A673 (cell line): ENCODE data around the gene KCNK6. TPM values are rescaled to one million over a fixed set of nuclear protein-coding genes. Genes with fewer than 3 reads are reported as not detected.

Experiments used
- Bru-seq: library from RNA; stranded (reverse); fragments of 400-500 nt; gene quantifications from one replicate; lab custom pipeline; 2021; lab: Mats Ljungman, UMichigan
- BruChase-seq, 2 experiments: library from RNA; stranded (reverse); fragments of 400-500 nt; gene quantifications; one replicate each; lab custom pipeline; 2021; lab: Mats Ljungman, UMichigan
- BruUV-seq: library from RNA; stranded (reverse); fragments of 400-500 nt; replicated peaks from 2 replicates; lab custom pipeline; 2021; lab: Mats Ljungman, UMichigan
- CTCF ChIA-PET: fragments of 300-600 bp; sonication (Branson Sonifier 250); formaldehyde crosslinking; loops from one replicate; lab custom pipeline; 2022; ENCODE audit warnings: antibody characterized with exemption; lab: Charles Lee
- POLR2A ChIA-PET: fragments of 300-600 bp; sonication (Branson Sonifier 250); formaldehyde crosslinking; loops from one replicate; lab custom pipeline; 2022; ENCODE audit warnings: antibody characterized with exemption; ENCODE audit not compliant: low non-redundant PET; lab: Charles Lee
- DNase-seq: peaks from one replicate; pipeline ENCODE4 v3.0.0-alpha.2; 2015; ENCODE audit warnings: low spot score
- H3K27ac ChIP-seq: fragments of 200-600 bp; sonication (generic); 2 replicates; pipeline ENCODE4 v1.5.1; 2016; ENCODE audit warnings: mixed run types, low read depth, mild to moderate bottlenecking, mixed read lengths, antibody characterized with exemption, low read length; ENCODE audit not compliant: poor library complexity, severe bottlenecking
- H3K27me3 ChIP-seq: fragments of 200-600 bp; sonication (generic); replicated peaks from 2 replicates; pipeline ENCODE4 v1.6.1; 2017; ENCODE audit warnings: mixed run types, low read depth, mild to moderate bottlenecking, mixed read lengths, antibody characterized with exemption, low read length; ENCODE audit not compliant: insufficient read depth, poor library complexity
- H3K36me3 ChIP-seq: fragments of 200-600 bp; sonication (generic); 2 replicates; pipeline ENCODE4 v1.6.1; 2016; ENCODE audit warnings: mixed run types, mild to moderate bottlenecking, mixed read lengths, antibody characterized with exemption, low read length; ENCODE audit not compliant: insufficient read depth, poor library complexity, severe bottlenecking
- H3K4me1 ChIP-seq: fragments of 200-600 bp; sonication (generic); 2 replicates; pipeline ENCODE4 v1.6.1; 2017; ENCODE audit warnings: mixed run types, mild to moderate bottlenecking, mixed read lengths, antibody characterized with exemption, low read length; ENCODE audit not compliant: insufficient read depth, poor library complexity, severe bottlenecking
- H3K4me3 ChIP-seq: fragments of 200-600 bp; sonication (generic); 2 replicates; pipeline ENCODE4 v1.5.1; 2016; ENCODE audit warnings: low read depth, mixed run types, mild to moderate bottlenecking, mixed read lengths, low read length; ENCODE audit not compliant: poor library complexity, severe bottlenecking
- H3K9me3 ChIP-seq: fragments of 200-600 bp; sonication (generic); 2 replicates; pipeline ENCODE4 v1.6.1; 2016; ENCODE audit warnings: mixed run types, low read depth, mild to moderate bottlenecking, mixed read lengths, antibody characterized with exemption, low read length; ENCODE audit not compliant: poor library complexity, severe bottlenecking
- CTCF ChIP-seq: fragments of 300-800, 200-600 bp; sonication (generic); conservative IDR thresholded peaks from 2 replicates; pipeline ENCODE4 v1.5.1; 2017; ENCODE audit warnings: low read depth, mild to moderate bottlenecking, antibody characterized with exemption, low read length, moderate library complexity, mixed read lengths
- EZH2 ChIP-seq: fragments of 200-600 bp; sonication (generic); IDR thresholded peaks from 2 replicates; pipeline ENCODE4 v1.6.1; 2017; ENCODE audit warnings: borderline replicate concordance, low read depth, mild to moderate bottlenecking, mixed read lengths, antibody characterized with exemption, low read length; ENCODE audit not compliant: poor library complexity, severe bottlenecking
- intact Hi-C: fragments of 100-400 bp; cut with micrococcal nuclease; formaldehyde crosslinking; loops from one replicate; pipeline ENCODE4 v1.10.0; 2022; ENCODE audit not compliant: unreplicated experiment
- long read RNA-seq: library from polyadenylated mRNA; stranded (forward); transcript quantifications from one replicate; pipeline ENCODE4 v2.0.0, GENCODE V29; 2022
- total RNA-seq: library from RNA; stranded (reverse); gene quantifications from 2 replicates; pipeline ENCODE4 v1.2.3, GENCODE V29; 2021

Gene KCNK6
- total RNA-seq (0.11 TPM in 1 of 2 replicates, not detected in the other), Bru-seq, nascent RNA (percentile 11 among the genes with signal in this experiment), BruChase-seq, experiment 1, labeled RNA remaining after a 2-hour chase (percentile 15 among the genes with signal in this experiment), BruChase-seq, experiment 2, labeled RNA remaining after a 6-hour chase (percentile 24 among the genes with signal in this experiment)
- long read RNA-seq, partial matches to known transcripts: 1 of 1 reads
- long read RNA-seq, other reads (novel, unspliced or antisense): 0 of 1 reads

- intact Hi-C loops: loop anchor here (5.0 kb wide), 1 partner anchor 72 kb away; no protein-coding TSS in a partner anchor
- no TSS peak for BruUV-seq
- no peaks in the 10 kb centered on the region for H3K36me3 ChIP-seq
- H3K4me3 ChIP-seq: peak within 1 kb of the TSS; percentile 46
- peaks cover 24% of the 10 kb centered on the region for H3K27me3 ChIP-seq
- no peak within 1 kb of the TSS for H3K27ac ChIP-seq
- CTCF ChIA-PET: no interaction called here
- H3K4me1 ChIP-seq: peaks cover 11% of the 10 kb centered on the region
- DNase-seq: no peak
- TF ChIP-seq EZH2 (no peak), CTCF (no peak)
- H3K9me3 ChIP-seq: no peaks in the 10 kb centered on the region
- POLR2A ChIA-PET: no interaction called here
Observed at GRCh38 chr19:38319421-38320258, at the start of gene KCNK6. Gene KCNK6 (plus strand): TSS chr19:38319845. CDS start chr19:38319951, 106 bp downstream.

GRCh38 chr19:38270587-38271167 is 49.0 kb upstream of the KCNK6 start:
- DNase-seq: no peak
- TF ChIP-seq CTCF (no peak), EZH2 (no peak)
- CTCF ChIA-PET: no interaction called here
- H3K36me3 ChIP-seq: no peaks in the 10 kb centered on the region
- BruUV-seq: no TSS peak
- no peaks in the 10 kb centered on the region for H3K27me3 ChIP-seq
- H3K4me1 ChIP-seq: no peaks in the 10 kb centered on the region
- no peak overlapping the region for H3K4me3 ChIP-seq
- H3K27ac ChIP-seq: no peak overlapping the region
- POLR2A ChIA-PET: no interaction called here
- intact Hi-C loops: no loop called here
- H3K9me3 ChIP-seq: no peaks in the 10 kb centered on the region

- BruUV-seq: no TSS peak
- Histone ChIP-seq H3K27me3 (no peaks in the 10 kb centered on the region), H3K4me3 (no peak overlapping the region), H3K27ac (no peak overlapping the region), H3K9me3 (no peaks in the 10 kb centered on the region), H3K36me3 (no peaks in the 10 kb centered on the region), H3K4me1 (no peaks in the 10 kb centered on the region)
- CTCF ChIA-PET: no interaction called here
- TF ChIP-seq CTCF: no peak
- no peak for TF ChIP-seq EZH2
- intact Hi-C loops: no loop called here
- DNase-seq: no peak
- POLR2A ChIA-PET: no interaction called here
Observed at GRCh38 chr19:38273499-38273898, 46.1 kb upstream of the KCNK6 start.
